ENCODE results near the gene RNF5. TPM values are rescaled to one million over a fixed set of nuclear protein-coding genes. Genes with fewer than 3 reads are reported as not detected.
A peak's percentile ranks its signal among the peaks of the same experiment; 100 is the strongest.

Gene RNF5
- total RNA-seq, 1 experiment from 2014 or later = 45.9 TPM

DNA sequence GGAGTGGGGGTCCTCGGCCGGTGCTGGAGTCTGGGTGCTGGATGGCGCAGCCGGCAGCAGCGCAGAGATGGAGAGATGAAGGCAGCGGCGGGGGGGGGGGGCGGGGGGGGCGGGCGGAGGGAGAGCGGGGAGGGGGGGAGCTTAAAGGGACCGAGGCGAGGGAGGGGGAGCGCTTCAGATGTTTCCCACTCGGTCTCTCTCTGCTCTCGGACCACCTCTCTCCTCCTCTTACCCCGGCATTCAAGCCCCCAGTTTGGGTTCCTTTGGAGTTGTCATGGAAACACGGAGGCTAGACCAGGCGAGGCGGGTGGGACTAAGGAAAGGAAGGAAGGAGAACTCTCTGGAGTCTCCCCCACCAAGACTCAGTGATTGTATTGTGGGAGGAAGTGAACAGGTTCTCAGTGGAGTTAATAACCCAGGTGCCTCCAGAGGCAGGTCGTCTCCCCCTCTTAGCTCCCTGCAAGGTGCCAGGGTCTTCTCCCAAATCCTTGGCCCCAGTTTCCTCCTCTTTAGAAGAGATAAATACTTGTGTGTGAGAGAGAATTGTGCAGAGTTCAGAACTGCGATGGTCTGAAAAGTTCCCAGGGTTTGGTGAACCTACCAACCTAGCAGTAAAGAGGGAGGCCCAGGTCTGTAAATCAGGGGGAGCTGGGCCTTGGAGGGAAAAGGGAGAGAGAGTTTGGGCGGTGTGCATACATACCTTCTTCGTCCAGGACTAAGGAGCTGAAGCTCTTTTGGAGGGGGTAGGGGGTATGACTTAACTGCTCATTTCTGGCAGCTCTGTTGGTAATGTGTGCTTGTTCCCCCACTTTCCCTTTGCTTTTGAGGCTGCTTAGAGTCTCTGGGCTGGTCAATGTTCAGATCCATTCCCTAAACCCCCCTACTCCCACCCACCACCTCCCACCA is 26.1 kb upstream of the RNF5 start, which contains the start of gene PRRT1:
Gene PRRT1, minus strand, starts transcription at position 77 of the 906 bp plus-strand sequence. CDS start 112 bp downstream, outside the sequence.
- ChIA-PET RAD21 (ENCODE audit: low non-redundant PET in 1 of 2, low total read pairs in 2 of 2, uncharacterized antibody in 2 of 2, unreplicated experiment in 2 of 2) (no interaction called here), POLR2A (interaction anchor here (0.9 to 1.1 kb wide), 2 partner anchors 24 to 25 kb away, joined by 3 read pairs; partner anchors contain the start of gene ATF6B), CTCF (interaction anchor here (0.7 kb wide), 1 partner anchor 716 kb away, joined by 4 read pairs; no protein-coding TSS in a partner anchor)
- H3K79me2 ChIP-seq (ENCODE audit: insufficient read depth, low read length) = peaks cover 16% of the 10 kb centered on the region
- H3K4me1 ChIP-seq (ENCODE audit: control insufficient read depth in 1 of 2, insufficient read depth in 2 of 2, low read length in 2 of 2) = peaks cover 12 to 25% of the 10 kb centered on the region in 2 experiments
- H3K9me3 ChIP-seq (ENCODE audit: control insufficient read depth in 1 of 2, insufficient read depth in 1 of 2, low read depth in 1 of 2, low read length in 2 of 2) = no peaks in the 10 kb centered on the region
- no peak within 1 kb of the TSS for H2AFZ ChIP-seq (ENCODE audit: low read depth, low read length, poor library complexity, severe bottlenecking)
- no peaks in the 10 kb centered on the region for H3K9me2 ChIP-seq (ENCODE audit: insufficient read depth)
- intact Hi-C loops (cut with micrococcal nuclease) = no loop called here
- H3K4me3 ChIP-seq (replicated peaks in 1 of 2; ENCODE audit: low read depth in 1 of 2, low read length in 2 of 2) = peak within 1 kb of the TSS; percentile 93 to 95
- H3K4me2 ChIP-seq (ENCODE audit: low read length) = peak within 1 kb of the TSS; percentile 95
- H3K9ac ChIP-seq (ENCODE audit: low read length) = peak within 1 kb of the TSS; percentile 93
- no peak for ATAC-seq
- no peaks in the 10 kb centered on the region for H3K27me3 ChIP-seq (ENCODE audit: insufficient read depth, low read length)
- H3K27ac ChIP-seq (ENCODE audit: low read depth, low read length) = peak within 1 kb of the TSS; percentile 98
- no peak for TF ChIP-seq YY1 (IDR thresholded peaks at IDR 0.05; ENCODE audit: extremely low read depth, insufficient replicate concordance, low read depth, low read length)
- TF ChIP-seq FOSL1 (IDR thresholded peaks at IDR 0.05; ENCODE audit: low read depth) = no peak
- TF ChIP-seq ZFX (IDR thresholded peaks at IDR 0.05) = no peak
- no peak for TF ChIP-seq EZH2 (IDR thresholded peaks at IDR 0.05)
- BruUV-seq (replicated peaks) = no TSS peak
- no peak for DNase-seq (ENCODE audit: low read depth, low spot score)
- H3K36me3 ChIP-seq (ENCODE audit: control insufficient read depth in 1 of 2, insufficient read depth in 2 of 2, low read length in 2 of 2) = peaks cover 0 to 6% of the 10 kb centered on the region in 2 experiments; a peak in 1 of 4 replicates
- no peaks in the 10 kb centered on the region for H4K20me1 ChIP-seq (ENCODE audit: insufficient read depth)

DNA sequence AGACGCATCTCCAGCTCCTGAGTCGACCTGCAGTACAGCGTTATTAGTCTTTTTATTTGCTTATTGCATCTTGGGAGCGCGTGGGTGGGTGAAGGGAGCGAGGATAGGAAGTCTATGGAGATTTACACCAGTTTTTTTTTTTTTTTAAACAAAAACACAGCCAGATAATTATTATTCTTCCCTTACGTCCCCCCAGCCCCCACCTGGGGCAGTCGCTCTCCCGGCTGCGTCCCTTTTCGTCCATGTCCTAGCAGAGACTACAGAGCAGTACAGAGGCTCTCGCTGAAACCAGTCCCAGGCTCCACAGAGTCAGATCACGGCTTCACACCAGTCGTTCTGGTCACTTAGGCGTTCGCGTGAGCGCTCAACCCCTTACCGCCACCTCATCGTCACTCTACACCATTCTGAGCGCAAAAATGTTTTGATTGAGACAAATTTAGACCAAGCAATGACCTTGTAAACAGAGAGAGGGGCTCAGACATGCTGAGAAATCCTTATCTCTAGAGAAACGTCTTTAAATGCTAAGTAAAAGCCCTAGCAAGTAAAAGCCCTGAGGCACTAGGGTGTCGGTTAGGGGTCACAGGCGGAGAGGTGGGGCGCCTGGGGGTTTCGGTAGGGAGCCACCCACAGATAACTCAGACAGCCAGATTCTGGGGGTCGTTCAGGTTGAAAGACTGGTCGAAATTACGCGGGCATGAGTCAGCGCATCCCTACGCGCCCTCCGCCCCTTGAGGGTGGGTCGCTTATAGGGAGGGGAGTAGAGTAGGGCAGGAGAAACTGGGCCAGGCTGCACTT is 25.2 kb upstream of the RNF5 start:
- RAD21 ChIA-PET (ENCODE audit: low non-redundant PET in 1 of 2, low total read pairs in 2 of 2, uncharacterized antibody in 2 of 2, unreplicated experiment in 2 of 2) = interaction anchor here in 1 of 2 experiments (0.7 kb wide), 1 partner anchor 43 kb away, joined by 4 read pairs; no protein-coding TSS in a partner anchor
- DNase-seq (ENCODE audit: low read depth, low spot score) (no peak), ATAC-seq (peak; percentile 37)
- TF ChIP-seq SIN3A (IDR thresholded peaks at IDR 0.05; ENCODE audit: low read depth) (no peak), YY1 (IDR thresholded peaks at IDR 0.05; ENCODE audit: extremely low read depth, insufficient replicate concordance, low read depth, low read length) (no peak), POLR2A (IDR thresholded peaks at IDR 0.05; ENCODE audit: borderline replicate concordance, extremely low read depth, insufficient read depth, insufficient read length) (peak; percentile 5), EGR1 (IDR thresholded peaks at IDR 0.05; ENCODE audit: low read depth) (no peak), ELF1 (IDR thresholded peaks at IDR 0.05; ENCODE audit: borderline replicate concordance, low read depth) (no peak), FOSL1 (IDR thresholded peaks at IDR 0.05; ENCODE audit: low read depth) (no peak)
- H3K27me3 ChIP-seq (ENCODE audit: insufficient read depth, low read length) = no peaks in the 10 kb centered on the region
- peak overlapping the region; percentile 93 to 95 for H3K4me3 ChIP-seq (replicated peaks in 1 of 2; ENCODE audit: low read depth in 1 of 2, low read length in 2 of 2)
- H4K20me1 ChIP-seq (ENCODE audit: insufficient read depth) = no peaks in the 10 kb centered on the region
- H3K9me2 ChIP-seq (ENCODE audit: insufficient read depth) = no peaks in the 10 kb centered on the region
- TSS peak; percentile 67 for BruUV-seq (replicated peaks)
- H3K9me3 ChIP-seq (ENCODE audit: control insufficient read depth in 1 of 2, insufficient read depth in 1 of 2, low read depth in 1 of 2, low read length in 2 of 2) = no peaks in the 10 kb centered on the region
- POLR2A ChIA-PET = interaction anchor here (0.9 to 1.1 kb wide), 2 partner anchors 25 kb away, joined by 3 read pairs; partner anchors contain the start of gene ATF6B
- no peak overlapping the region for H2AFZ ChIP-seq (ENCODE audit: low read depth, low read length, poor library complexity, severe bottlenecking)
- peak overlapping the region; percentile 98 for H3K27ac ChIP-seq (ENCODE audit: low read depth, low read length)
- H3K4me2 ChIP-seq (ENCODE audit: low read length) = peak overlapping the region; percentile 95
- peaks cover 12 to 25% of the 10 kb centered on the region in 2 experiments for H3K4me1 ChIP-seq (ENCODE audit: control insufficient read depth in 1 of 2, insufficient read depth in 2 of 2, low read length in 2 of 2)
- intact Hi-C loops (cut with micrococcal nuclease) = no loop called here
- peaks cover 16% of the 10 kb centered on the region for H3K79me2 ChIP-seq (ENCODE audit: insufficient read depth, low read length)
- CTCF ChIA-PET = interaction anchor here (0.5 kb wide), 1 partner anchor 36 kb away, joined by 3 read pairs; no protein-coding TSS in a partner anchor
- H3K36me3 ChIP-seq (ENCODE audit: control insufficient read depth in 1 of 2, insufficient read depth in 2 of 2, low read length in 2 of 2) = peaks cover 5 to 12% of the 10 kb centered on the region in 2 experiments; a peak in 3 of 4 replicates
- peak overlapping the region; percentile 93 for H3K9ac ChIP-seq (ENCODE audit: low read length)
